ACHN (cell line): Measurements from ENCODE around the gene AIF1.
A peak's percentile ranks its signal among the peaks of the same experiment; 100 is the strongest.
"Not testable (repeated sequence)": the region's sequence is repeated elsewhere in the genome, so short reads cannot be mapped to it uniquely, and the experiment has no call there.

Source experiments
- DNase-seq: peaks from one replicate; pipeline ENCODE4 v3.0.0-alpha.2; 2015
- in situ Hi-C: cut with HindIII; loops from 2 replicates; pipeline ENCODE4 v1.10.0; 2017; ENCODE audit warnings: low sequenced_read_pairs, low pct_ligation_motif_present, low pct_unique_long_range_greater_than_20kb

The AIF1 gene

GRCh38 chr6:31579546-31580437 is 35.2 kb upstream of the AIF1 start:
- DNase-seq, result no peak
- in situ Hi-C loops, result no loop called here

DNA sequence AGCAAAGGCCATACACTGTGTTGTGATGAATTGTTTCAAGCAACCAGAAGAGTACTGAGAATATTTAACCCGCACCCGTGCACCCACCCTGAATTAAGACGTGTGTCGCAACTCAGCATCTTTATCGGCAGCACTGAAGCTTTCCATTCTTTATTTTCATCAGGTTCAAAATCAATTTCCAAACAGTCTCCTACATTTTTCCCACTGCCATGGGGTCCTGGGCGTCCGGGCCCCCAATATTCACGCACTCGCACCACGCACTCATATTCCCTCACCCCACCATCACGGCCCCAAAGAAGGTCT is 34.6 kb upstream of the AIF1 start:
- no peak for DNase-seq
- in situ Hi-C loops, result no loop called here

DNA sequence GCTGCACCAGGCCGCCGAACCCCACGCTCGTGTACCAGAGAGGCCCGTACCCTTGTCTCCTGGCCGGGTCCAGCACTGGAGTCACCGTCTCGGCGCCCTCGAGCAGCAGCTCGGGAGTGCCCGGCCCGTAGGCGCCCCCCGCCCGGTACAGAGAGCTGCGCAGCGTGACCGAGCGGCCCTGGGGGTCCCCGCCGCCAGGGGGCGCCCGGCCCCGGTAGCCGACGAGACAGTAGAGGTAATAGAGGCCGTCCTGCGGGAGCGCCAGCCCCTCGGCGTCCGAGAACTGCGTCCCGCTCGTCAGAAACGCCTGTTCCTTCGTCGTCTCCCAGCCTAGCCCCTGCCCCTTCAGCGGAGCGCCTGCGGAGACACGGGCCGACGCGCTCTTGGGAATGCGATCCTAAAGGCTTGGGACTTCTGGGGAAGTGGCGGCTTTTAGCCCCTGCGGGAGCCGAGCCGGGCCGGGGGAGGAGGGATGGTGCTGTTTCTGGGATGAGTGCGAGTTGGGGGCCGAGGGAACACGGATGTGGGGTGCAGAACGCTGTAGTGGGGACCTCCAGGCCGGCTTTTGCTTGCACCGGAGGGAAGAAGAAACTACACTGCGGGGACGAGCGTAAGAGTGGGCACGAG is 34.1 kb upstream of the AIF1 start:
- DNase-seq, result peak; percentile 75
- in situ Hi-C loops, result no loop called here

GRCh38 chr6:31581434-31582229 is 33.4 kb upstream of the AIF1 start:
- in situ Hi-C loops, result no loop called here
- peak; percentile 7 for DNase-seq

- in situ Hi-C loops, result no loop called here
- no peak for DNase-seq
Measured at GRCh38 chr6:31582230-31582643, 32.8 kb upstream of the AIF1 start, which contains the start of gene LTB. TSS of gene LTB (minus strand) at chr6:31582424. CDS start at chr6:31582417, 7 bp downstream.

DNA sequence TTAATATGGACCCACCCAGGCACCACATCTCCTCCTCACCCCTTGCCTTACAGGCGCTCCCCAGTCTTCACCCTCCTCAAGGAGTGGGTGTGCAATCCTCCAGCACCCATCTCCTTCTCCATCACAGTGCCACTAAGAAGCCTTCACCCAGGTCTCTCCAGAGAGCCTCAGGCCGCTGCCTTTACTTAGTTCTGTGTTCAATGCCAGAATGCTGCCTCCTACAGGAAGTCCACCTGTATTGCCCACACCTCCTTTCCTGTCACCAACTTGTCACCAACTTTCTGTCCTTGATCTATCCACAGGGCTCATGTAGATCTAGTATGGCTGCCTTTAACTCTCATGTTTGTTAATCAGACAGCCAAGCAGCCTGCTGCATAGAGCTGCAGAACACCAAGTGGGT is 29.5 kb upstream of the AIF1 start:
- in situ Hi-C loops, result no loop called here
- DNase-seq, result peak; percentile 38

DNA sequence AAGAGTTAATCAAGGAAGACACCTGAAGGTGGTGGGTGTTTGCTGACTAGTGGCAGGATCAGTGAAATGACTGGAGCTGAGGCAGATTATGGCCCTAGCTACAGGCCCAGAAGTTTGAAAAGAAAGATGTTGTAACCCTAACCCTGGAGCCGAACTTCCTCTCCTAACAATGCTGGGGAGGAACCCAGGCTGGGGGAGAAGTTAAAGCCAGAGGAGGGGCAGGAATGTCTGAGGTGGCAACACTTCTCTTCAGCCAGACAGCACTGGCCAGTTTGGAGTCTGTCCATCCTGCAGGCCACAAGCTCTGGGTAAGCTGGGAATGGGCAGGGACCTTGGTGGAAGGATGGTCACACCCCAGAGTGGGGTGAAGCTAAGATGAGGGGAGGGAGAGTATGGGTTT is 29.0 kb upstream of the AIF1 start, which contains the start of gene LST1:
Gene LST1 (plus strand): TSS at position 270 of the 400 bp plus-strand sequence. CDS start 1,023 bp downstream, outside the sequence.
- in situ Hi-C loops, result no loop called here
- DNase-seq, result no peak

DNA sequence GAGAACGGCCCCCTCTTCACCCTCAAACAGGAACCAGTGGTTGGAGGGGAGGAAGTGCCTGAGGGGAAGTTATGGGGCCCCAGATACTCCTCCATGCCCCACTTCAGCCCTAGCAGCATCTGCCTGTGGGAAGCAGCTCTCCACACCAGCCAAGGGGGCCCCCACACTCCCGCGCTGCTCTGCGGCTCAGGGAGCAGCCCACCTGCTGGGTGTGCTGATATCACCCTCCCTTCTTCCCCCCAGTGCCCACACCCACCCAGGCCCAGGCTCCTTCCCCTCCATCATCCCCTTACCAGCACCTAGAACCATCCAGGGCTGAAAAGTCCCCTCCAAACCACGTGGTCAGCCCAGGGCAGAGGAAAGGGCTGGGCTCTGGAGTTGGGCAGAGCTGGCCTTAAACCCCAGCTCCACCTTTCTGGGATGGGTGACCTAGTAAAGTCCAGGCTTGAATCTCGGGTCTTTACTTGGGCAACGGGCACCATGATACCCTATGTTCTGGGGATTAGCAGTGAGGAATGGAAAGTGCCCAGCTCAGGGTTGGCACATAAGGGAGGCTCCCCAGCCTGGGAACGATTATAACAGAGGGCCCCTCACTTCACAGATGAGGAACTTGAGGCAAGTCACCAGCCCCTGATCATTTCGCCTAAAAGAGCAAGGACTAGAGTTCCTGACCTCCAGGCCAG is 28.3 kb upstream of the AIF1 start:
- in situ Hi-C loops, result no loop called here
- DNase-seq, result no peak

DNA sequence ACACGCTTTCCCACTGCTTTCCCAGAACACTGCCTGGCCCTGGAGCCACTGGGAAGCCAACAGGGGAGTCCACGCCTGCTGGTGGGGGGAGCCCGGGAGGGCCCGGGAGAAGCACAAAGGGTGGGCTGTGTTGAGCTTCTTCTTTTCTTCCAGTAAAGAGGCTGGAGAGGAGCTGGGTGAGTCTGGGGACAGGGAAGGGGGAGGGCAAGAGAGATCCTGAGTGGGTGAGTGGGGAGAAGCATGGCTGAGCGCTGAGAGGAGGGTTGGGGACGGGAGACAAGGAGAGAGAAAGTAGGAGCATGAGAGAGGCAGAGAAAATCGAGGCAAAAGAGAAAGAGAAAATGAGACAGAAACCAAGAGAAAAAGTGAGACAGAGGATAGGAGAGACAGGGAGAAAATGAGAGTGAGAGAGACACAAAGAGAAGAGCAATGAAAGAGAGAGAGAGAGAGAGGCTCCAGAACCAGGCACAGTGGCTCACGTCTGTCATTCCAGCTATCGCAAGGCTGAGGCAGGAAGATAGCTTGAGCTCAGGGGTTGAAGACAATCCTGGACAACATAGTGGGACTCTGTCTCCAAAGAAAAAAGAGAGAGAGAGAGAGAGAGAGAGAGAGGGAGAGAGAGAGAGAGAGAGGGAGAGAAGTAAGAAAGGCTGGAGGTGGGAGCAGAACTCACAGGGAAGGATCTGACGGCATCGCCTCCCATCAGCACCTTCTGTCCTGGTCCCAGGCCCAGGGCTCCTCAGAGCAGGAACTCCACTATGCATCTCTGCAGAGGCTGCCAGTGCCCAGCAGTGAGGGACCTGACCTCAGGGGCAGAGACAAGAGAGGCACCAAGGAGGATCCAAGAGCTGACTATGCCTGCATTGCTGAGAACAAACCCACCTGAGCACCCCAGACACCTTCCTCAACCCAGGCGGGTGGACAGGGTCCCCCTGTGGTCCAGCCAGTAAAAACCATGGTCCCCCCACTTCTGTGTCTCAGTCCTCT is 26.9 kb upstream of the AIF1 start:
- DNase-seq, result no peak
- in situ Hi-C loops, result no loop called here

- DNase-seq, result no peak
- in situ Hi-C loops, result no loop called here
Measured at GRCh38 chr6:31588871-31589650, 26.0 kb upstream of the AIF1 start.

DNA sequence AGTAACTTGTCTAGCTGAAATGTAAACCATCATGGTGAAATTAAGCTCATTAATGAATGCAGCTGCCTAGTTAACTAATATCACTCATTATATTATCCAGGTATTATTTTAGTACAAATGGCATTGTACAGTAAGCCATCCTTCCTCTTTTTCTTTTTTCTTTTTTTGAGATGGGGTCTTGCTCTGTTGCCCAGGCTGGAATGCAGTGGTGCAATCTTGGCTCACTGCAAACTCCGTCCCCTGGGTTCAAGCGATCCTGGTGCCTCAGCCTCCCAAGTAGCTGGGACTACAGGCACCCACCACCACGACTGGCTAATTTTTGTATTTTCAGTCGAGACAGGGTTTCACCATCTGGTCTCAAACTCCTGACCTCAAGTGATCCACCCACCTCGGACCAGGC is 24.3 kb upstream of the AIF1 start:
- in situ Hi-C loops, DNase-seq: not testable (repeated sequence)

DNA sequence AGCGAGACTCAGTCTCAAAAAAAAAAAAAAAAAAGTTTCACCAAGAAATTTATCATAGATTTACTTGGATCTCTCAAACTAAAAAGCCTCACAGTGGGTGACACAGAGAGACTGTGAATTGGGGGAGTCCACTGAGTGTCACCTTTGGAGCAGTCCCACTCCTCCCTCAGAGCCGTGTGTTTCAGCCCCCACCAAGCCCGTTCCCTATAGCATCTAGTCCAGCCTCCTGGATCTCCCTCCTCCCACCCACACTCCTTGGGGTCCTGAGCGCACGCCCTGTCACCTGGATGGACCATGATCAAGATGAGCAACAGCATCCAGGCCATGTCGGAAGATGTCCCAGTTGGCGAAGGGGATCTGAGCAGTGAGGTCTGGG is 22.6 kb upstream of the AIF1 start:
- in situ Hi-C loops, result no loop called here
- no peak for DNase-seq

DNA sequence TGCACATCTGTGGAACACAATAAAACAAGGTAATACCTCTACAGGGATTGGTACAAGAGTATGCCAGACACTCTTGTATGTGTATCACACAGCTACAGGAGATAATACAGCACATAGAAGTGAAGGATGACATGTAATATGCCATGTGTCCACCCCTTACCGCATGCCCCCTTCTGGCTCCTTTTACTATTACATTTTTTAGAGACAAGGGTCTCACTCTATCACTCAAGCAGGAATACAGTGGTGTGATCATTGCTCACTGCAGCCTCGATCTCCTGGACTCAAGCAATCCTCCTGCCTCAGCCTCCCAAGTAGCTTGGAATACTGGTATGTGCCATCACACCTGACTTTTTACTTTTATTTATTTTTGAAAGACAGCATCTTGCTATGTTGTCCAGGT is 18.0 kb upstream of the AIF1 start:
- DNase-seq, result peak; percentile 41
- in situ Hi-C loops, result no loop called here

DNA sequence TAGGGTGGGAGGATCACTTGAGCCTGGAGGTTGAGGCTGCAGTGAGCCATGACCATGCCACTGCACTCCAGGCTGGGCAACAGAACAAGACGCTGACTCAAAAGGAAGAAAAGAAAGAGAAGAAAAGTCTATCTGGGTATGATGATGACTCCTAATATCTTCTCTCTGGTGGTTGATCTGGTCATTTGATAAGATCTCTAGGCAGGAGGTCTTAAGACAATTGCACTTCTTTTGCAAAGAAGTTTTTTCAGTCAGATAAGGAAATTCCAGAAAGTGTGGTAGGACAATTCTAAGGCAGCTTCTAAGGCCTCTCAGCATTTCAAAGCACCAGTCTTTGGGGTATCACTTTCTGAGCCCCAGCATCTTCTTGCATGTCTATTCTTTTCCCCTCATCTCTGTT is 7.7 kb upstream of the AIF1 start:
- DNase-seq, result no peak
- in situ Hi-C loops, result no loop called here

GRCh38 chr6:31609519-31610406 is 5.3 kb upstream of the AIF1 start:
- no peak for DNase-seq
- in situ Hi-C loops, result no loop called here

DNA sequence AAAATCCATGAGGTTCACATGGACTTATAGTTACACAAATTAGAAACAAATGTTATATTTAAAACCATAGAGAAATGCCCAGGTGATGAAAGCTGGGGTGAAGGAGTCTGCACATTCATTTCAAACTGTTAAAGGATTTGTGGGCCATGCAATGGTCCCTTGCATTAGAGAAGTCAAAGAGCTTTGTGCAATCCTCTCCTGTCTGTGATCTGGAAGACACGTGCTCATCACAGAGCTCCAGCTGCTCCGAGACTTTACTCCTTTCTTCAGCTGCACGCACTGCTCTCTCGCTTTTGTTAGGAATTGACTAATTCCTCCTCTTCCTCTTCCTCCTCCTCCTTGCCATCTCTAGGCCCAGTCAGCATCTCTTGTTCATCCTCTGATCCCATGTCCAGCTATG is 4.1 kb upstream of the AIF1 start:
- DNase-seq, result no peak
- in situ Hi-C loops, result no loop called here
